Measurements from ENCODE around the gene OR7C2. TPM values are rescaled to one million over a fixed set of nuclear protein-coding genes. Genes with fewer than 3 reads are reported as not detected.

The OR7C2 gene
- total RNA-seq, 1 donor from 2014 or later = not detected

DNA sequence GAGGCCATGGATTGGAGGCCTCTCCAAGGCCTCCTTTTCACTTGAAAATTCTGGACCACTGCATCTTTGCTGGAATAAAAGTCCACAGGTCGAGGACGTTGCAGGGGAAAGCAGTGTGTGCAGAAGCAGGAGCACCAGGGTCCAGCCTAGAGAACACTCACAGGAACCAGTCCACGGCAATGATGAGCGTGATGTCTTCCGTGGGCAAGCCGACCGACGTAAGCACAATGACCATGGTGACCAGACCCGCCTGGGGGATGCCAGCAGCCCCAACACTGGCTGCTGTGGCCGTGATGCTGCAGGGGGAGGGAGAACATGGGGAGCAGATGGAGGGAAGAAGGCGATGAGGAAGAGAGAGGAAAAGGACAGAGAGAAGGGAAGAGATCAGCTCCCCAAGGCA, 11.5 kb downstream of the OR7C2 start:
- Histone ChIP-seq H3K9me3 (no peaks in the 10 kb centered on the region), H3K4me1 (no peaks in the 10 kb centered on the region), H3K27ac (no peak overlapping the region), H3K27me3 (no peaks in the 10 kb centered on the region), H3K4me3 (no peak overlapping the region), H3K36me3 (no peaks in the 10 kb centered on the region)
- intact Hi-C loops (cut with DNase I) = no loop called here
- TF ChIP-seq, protein P1, sequence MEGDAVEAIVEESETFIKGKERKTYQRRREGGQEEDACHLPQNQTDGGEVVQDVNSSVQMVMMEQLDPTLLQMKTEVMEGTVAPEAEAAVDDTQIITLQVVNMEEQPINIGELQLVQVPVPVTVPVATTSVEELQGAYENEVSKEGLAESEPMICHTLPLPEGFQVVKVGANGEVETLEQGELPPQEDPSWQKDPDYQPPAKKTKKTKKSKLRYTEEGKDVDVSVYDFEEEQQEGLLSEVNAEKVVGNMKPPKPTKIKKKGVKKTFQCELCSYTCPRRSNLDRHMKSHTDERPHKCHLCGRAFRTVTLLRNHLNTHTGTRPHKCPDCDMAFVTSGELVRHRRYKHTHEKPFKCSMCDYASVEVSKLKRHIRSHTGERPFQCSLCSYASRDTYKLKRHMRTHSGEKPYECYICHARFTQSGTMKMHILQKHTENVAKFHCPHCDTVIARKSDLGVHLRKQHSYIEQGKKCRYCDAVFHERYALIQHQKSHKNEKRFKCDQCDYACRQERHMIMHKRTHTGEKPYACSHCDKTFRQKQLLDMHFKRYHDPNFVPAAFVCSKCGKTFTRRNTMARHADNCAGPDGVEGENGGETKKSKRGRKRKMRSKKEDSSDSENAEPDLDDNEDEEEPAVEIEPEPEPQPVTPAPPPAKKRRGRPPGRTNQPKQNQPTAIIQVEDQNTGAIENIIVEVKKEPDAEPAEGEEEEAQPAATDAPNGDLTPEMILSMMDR (IDR thresholded peaks at IDR 0.05) = no peak
- DNase-seq (ENCODE audit: low spot score in 2 of 2) = no peak

DNA sequence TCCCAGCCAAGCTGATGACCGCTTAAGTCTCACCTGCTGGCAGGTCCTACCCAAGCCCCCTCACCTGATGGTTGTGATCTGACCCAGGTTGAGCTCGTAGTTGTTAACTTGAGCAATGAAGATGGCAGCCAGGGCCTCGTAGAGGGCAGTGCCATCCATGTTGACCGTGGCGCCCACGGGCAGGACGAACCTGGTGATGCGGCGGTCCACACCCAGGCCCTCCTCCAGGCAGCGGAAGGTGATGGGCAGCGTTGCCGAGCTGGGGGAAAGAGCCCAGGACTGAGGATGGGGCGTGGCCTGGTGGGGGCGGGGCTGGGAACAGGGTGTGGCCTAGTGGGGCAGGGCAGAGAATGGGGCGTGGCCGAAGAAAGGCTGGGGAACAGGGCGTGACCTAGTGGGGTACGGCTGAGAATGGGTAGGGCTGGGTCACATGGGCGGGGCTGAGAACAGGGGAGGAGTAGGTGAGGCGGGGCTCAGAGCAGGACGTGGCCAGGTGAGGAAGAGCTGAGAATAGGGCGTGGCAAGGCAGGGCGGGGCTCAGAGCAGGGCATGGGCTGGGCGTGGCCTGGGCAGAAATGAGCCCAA, 12.9 kb downstream of the OR7C2 start:
- intact Hi-C loops (cut with DNase I) = no loop called here
- DNase-seq (ENCODE audit: low spot score in 2 of 2) = no peak
- Histone ChIP-seq H3K4me3 (no peak overlapping the region), H3K27ac (no peak overlapping the region), H3K4me1 (no peaks in the 10 kb centered on the region), H3K36me3 (no peaks in the 10 kb centered on the region), H3K9me3 (peaks cover 4 to 11% of the 10 kb centered on the region in 2 donors), H3K27me3 (no peaks in the 10 kb centered on the region)
- TF ChIP-seq, protein P1 (IDR thresholded peaks at IDR 0.05) = no peak

DNA sequence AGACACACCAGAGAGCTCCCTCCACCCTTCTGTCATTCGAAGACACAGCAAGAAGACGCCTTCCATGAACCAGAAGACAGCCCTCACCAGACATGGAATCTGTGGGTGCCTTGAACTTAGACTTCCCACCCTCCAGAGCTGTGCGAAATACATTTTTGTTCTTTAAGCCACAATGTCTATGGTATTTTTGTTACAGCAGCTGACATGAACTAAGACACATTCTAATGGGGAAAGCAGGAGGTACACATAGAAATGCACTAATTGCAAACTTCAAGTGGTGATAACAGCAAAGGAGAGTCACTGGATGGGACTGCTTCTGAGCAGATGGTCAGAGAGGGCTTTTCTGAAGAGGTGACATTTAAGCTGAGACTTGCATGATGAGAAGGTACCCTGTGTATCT, 16.2 kb downstream of the OR7C2 start:
- no peaks in the 10 kb centered on the region for H3K4me1 ChIP-seq
- H3K27me3 ChIP-seq = no peaks in the 10 kb centered on the region
- DNase-seq (ENCODE audit: low spot score in 2 of 2) = no peak
- TF ChIP-seq, protein P1 (IDR thresholded peaks at IDR 0.05) = no peak
- intact Hi-C loops (cut with DNase I) = no loop called here
- H3K9me3 ChIP-seq = peaks cover 4 to 18% of the 10 kb centered on the region in 2 donors
- no peak overlapping the region for H3K27ac ChIP-seq
- no peak overlapping the region for H3K4me3 ChIP-seq
- no peaks in the 10 kb centered on the region for H3K36me3 ChIP-seq

DNA sequence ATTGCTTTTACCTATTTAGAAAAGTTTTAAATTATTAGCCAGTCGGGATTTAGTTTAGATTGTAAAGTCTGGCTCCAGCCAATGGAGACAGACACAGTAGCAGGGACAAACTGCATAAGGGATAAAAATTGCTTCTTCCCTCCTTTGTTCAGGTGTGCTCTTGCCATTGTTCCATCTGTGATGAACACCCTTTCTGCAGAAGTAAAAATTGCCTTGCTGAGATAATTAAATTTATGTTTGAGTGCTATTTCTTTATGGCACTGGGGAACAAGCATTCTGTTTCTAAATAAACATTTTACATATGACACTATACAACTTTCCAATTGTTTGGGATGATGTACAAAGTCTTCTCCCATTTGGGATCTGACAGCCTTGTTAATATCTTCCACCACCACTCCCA, 18.0 kb downstream of the OR7C2 start:
- H3K4me3 ChIP-seq = no peak overlapping the region
- no peak for DNase-seq (ENCODE audit: low spot score in 2 of 2)
- TF ChIP-seq, protein P1 (IDR thresholded peaks at IDR 0.05) = no peak
- no peaks in the 10 kb centered on the region for H3K4me1 ChIP-seq
- intact Hi-C loops (cut with DNase I) = no loop called here
- no peak overlapping the region for H3K27ac ChIP-seq
- H3K36me3 ChIP-seq = no peaks in the 10 kb centered on the region
- no peaks in the 10 kb centered on the region for H3K27me3 ChIP-seq
- H3K9me3 ChIP-seq = peaks cover 4 to 18% of the 10 kb centered on the region in 2 donors

DNA sequence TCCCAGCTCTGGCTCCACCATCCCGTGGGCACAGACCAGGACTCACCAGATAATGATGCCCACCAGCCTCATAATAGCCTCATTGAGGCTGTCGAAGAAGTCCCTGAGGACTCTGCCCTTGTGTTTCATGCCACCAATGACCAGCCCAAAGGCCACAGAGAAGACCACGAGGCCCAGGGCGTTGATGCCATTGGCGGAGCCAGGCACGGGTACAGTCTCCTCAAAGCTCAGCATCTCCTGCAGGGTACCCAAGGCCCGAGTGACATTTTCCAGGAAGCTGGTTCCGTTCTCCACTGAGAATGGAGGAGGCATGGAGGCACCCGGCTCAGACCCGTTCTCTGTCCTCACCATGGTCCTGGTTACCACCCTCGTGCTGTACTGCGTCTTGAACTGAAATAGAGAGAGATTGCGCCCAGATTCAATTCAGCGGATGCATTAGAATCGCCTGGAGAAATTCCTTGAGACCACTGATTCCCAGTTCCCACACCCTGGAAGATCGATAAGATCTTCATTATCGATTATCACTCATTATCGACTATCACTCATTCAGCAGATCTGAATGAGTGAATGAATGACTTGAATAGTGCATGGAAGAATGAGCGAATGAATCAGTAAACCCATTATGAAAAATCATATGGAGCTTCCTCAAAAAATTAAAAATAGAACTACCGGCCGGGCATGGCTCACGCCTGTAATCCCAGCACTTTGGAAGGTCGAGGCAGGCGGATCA, 20.8 kb downstream of the OR7C2 start:
- peak in 1 of 2 donors; percentile 27 for DNase-seq (ENCODE audit: low spot score in 2 of 2)
- intact Hi-C loops (cut with DNase I) = no loop called here
- Histone ChIP-seq H3K27me3 (no peaks in the 10 kb centered on the region), H3K4me3 (no peak overlapping the region), H3K36me3 (no peaks in the 10 kb centered on the region), H3K4me1 (no peaks in the 10 kb centered on the region), H3K9me3 (peaks cover 4 to 18% of the 10 kb centered on the region in 2 donors), H3K27ac (no peak overlapping the region)
- TF ChIP-seq, protein P1 (IDR thresholded peaks at IDR 0.05) = no peak
